GM20431 (cell line): ENCODE measurements around the gene BIVM.

Source experiments
- in situ Hi-C: fragments of 300-500 bp; cut with MseI, MboI; formaldehyde crosslinking; loops from one replicate; pipeline ENCODE4 v1.15.0; 2020; ENCODE audit warnings: low sequenced_read_pairs; ENCODE audit not compliant: unreplicated experiment

Gene BIVM

DNA sequence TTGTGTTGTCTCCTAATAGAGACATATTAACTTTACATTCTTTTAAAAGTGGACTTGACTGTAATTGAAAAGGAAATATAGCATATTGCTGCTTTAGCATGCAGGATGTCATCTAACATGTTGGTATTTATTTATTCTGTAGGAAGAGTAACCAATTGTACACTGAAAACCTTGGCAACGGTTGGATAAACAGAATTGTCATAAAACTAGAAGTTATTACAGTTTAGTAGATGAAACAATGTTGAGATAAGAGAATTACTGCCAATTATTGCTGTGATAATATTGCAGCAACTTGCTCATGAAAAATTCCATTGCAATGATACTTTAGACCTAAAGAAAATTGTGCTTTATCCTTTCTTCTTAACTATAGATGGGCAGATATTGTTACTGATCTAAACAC is 39.4 kb downstream of the BIVM start:
- in situ Hi-C loops = no loop called here

DNA sequence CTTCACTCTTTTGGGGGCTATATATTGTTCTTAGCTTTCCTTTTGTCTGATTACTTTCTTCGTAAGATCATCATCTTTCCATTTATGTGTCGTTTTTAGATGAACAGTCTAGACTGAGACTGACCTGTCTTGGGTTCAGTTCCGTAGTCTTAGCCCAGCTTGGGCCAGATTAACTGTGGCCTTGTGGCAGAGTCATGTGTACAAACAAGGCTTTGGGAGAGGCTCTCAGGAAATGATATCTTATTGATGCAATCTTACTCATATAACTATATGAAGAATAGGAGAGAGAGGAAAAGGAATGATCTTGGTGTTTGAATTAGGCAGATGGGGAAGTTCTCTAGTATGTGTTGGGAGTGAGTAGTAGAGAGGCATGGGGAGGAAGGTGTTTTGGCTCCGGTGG is 40.1 kb downstream of the BIVM start:
- in situ Hi-C loops = no loop called here

DNA sequence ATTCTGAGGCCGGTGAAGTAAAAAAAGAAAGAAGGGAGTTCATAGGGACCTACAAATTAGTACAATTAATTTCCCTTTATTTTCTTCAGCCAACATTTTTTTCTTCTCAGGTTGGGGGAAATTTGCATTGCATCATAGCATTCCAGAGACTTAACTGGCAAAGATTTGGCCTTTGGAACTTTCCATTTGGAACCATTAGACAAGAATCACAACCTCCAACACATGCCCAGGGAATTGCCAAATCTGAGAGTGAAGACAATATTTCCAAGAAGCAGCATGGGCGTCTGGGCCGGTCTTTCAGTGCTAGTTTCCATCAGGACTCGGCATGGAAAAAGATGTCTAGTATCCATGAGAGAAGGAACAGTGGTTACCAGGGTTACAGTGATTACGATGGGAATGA is 40.5 kb downstream of the BIVM start:
- in situ Hi-C loops = no loop called here

DNA sequence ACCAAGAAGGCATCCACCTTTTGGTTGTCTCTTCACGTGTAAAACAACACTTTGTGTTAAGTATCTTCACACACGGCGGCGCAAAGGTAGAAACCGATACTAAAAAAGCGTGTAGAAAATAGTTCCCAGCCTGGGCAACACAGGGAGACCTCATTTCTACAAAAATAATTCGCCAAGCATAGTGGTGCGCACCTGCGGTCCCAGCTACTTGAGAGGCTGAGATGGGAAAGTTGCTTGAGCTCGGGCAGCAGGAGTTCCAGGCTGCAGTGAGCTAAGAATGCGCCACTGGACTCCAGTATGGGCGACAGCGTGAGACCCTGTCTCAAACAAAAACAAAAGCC is 46.3 kb downstream of the BIVM start:
- in situ Hi-C loops = loop anchor here (10.0 kb wide), 1 partner anchor 260 kb away; no protein-coding TSS in a partner anchor

- in situ Hi-C loops = loop anchor here (10.0 kb wide), 1 partner anchor 261 kb away; no protein-coding TSS in a partner anchor
These were observed 46.8 kb downstream of the BIVM start, which contains the start of gene ERCC5 for GRCh38 chr13:102845630-102846260. ERCC5 (plus strand) TSS chr13:102846032; CDS start chr13:102846267, 235 bp downstream.

GRCh38 chr13:102846261-102847015 is 47.5 kb downstream of the BIVM start:
- in situ Hi-C loops = loop anchor here (10.0 kb wide), 1 partner anchor 262 kb away; no protein-coding TSS in a partner anchor

DNA sequence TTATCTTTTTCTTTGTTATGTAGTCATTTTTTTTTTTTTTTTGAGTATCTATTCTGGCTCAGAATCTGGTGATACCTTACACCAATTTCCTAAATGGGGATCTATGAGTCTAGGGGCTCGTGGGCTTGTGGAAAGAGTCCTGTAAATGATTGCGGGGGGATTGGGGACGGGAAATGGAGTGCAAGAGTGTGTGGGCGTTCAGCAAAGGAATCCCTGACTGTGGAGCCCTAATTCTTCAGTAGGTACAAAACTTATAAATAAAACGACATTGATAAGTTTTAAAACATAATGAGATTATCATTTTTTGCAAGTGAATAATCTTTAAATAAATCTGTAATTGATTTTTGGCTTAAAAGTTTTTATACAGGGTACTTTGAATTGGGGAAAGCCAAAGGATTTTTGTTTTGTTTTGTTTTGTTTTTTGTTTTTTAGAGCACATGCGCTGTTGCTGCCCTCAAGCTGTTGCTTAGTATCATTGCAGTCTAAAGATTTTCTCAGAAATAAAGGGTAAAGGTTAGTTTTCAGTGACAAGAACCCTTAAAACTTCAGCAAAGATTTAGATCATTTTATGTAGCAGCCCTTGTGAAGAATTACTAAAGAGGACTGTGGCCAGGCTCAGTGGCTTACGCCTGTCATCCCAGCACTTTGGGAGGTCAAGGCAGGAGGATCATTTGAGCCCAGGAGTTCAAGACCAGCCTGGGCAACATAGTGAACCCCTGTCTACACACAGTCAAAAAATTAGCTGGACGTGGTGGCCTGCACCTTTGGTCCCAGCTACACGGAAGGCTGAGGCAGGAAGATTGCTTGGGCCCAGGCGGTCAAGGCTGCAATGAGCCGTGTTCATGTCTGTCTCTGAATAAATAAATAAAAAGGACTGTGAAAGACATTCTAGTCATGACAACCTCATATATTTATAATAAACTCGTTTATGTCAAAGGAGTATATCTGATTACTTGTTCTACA is 48.6 kb downstream of the BIVM start:
- in situ Hi-C loops = loop anchor here (10.0 kb wide), 1 partner anchor 263 kb away; no protein-coding TSS in a partner anchor

GRCh38 chr13:102848956-102849355 is 50.0 kb downstream of the BIVM start:
- in situ Hi-C loops = loop anchor here (10.0 kb wide), 1 partner anchor 264 kb away; no protein-coding TSS in a partner anchor

- in situ Hi-C loops = no loop called here
These were observed 53.6 kb downstream of the BIVM start for GRCh38 chr13:102852556-102852955.

DNA sequence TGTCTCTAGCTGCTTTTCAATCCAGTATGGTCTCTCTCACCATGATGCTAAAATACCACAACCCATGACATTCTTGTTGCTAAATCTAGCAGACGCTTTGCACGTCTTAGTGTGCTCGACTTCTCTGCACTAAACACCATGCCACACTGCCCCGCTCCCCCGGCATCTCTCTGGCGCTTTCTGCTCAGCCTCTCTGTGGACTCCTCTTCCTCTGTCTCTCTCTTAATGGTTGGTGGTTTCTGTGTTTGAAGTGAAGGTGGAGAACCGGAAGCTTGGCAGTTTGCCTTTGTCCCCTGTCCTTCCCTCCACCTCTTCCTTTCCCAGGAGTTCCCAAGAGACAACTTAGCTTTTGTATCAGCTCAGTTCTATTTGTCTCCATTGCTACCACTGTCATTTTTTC is 55.8 kb downstream of the BIVM start:
- in situ Hi-C loops = no loop called here

- in situ Hi-C loops = no loop called here
These were observed 57.6 kb downstream of the BIVM start for GRCh38 chr13:102856557-102856956.

GRCh38 chr13:102862624-102863210 is 63.8 kb downstream of the BIVM start:
- in situ Hi-C loops = no loop called here

- in situ Hi-C loops = no loop called here
These were observed 64.7 kb downstream of the BIVM start for GRCh38 chr13:102863590-102863989.

DNA sequence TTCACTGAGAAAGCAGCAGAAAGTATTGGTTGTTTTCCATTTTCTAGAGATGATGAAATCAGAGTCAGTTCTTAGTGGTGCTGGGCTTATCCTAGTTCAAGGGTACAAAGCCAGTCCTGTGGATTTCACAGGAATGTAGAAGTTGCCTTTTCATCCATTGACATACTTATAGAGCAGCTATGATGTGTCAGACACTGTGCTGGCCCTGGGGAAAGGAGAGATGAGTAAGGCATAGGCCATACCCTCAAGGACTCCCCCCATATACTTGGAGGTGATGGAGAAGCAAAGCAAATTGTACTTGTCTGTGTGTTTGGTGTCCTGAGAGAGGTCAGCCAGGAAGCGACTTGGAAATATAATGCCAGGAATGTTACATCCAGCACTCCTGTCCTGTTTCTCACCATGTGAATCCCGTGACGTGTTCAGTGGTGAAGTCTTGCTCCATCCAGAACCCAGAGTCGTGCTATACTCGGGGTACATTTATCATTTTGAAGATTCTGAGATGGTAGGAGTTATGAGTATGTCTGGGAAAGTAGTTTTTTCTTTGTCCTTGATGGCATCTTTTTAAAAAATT is 69.5 kb downstream of the BIVM start:
- in situ Hi-C loops = no loop called here

GRCh38 chr13:102869948-102870676 is 71.2 kb downstream of the BIVM start:
- in situ Hi-C loops = no loop called here

DNA sequence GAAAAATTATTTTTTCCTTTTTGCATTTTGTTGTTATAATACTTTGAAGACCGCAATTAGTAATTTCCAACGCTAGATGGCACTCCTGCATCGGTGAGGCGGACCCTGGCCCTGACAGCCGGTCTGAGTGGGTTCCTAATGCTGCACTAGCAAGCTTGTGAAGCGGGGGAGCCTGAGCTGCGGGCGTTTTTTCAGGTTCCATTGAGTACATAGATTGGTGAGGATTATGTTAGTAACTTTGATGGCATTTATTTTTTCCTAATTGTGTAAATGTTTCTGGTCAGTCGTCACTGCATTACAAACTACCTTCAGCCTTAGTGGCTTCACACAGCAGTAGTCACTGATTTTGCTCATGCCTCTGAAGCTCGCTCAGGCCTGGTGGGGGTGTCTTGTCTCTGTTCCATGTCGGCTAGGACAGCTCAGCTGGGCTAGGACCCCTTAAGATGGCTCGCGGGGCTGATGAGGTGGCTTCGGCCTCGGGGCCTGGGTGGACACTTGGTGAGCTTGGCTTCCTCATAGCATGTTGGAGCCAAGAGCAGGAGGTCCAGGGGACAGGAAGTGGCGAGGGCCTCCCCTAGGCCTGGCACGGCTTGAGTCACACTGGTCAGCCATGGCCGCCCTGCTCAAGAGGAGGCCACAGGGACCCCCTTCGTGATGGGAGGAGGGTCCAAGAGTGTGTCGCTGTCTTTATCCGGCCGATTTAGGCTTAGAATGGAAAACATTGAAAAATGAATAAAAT is 71.9 kb downstream of the BIVM start:
- in situ Hi-C loops = no loop called here

GRCh38 chr13:102872131-102872530 is 73.2 kb downstream of the BIVM start:
- in situ Hi-C loops = no loop called here

DNA sequence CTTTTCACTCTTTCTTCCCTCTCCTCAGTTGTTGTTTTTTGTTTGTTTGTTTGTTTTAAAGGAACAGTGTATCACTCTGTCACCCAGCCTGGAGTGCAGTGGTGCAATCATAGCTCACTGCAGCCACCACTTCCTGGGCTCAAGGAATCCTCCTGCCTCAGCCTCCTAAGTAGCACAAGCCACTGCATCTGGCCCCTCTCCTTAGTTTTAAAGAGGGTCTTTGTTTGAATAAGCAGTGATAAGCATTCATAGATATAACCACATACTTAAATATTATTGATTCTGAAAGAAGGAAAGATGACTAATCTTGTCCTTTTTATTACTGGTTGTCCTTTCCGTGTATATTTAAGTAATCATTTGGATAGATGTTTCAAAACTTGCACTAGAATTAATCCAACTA is 73.6 kb downstream of the BIVM start:
- in situ Hi-C loops = no loop called here
